HEK293T (cell line): ENCODE results near the gene GGCT.

Experiments
- CTCF ChIA-PET: fragments of 350-600 bp; formaldehyde crosslinking; extraction: SDS; loops from one replicate; lab custom pipeline; 2021; ENCODE audit warnings: antibody characterized with exemption, inconsistent platforms; lab: Yijun Ruan, JAX
- POLR2A ChIA-PET: fragments of 350-600 bp; formaldehyde crosslinking; extraction: SDS; loops from one replicate; lab custom pipeline; 2020; ENCODE audit warnings: antibody characterized with exemption, inconsistent platforms; lab: Yijun Ruan, JAX
- DNase-seq: peaks from one replicate; pipeline ENCODE4 v3.0.0; 2012; ENCODE audit warnings: mixed read lengths; ENCODE audit errors: extremely low spot score
- ARNT ChIP-seq: fragments of 450-650 bp; IDR thresholded peaks from 2 replicates; pipeline ENCODE4 v1.6.1; 2017; ENCODE audit warnings: mild to moderate bottlenecking
- BHLHE40 ChIP-seq: fragments of 450-650 bp; IDR thresholded peaks from 2 replicates; pipeline ENCODE4 v1.6.1; 2016; ENCODE audit warnings: mild to moderate bottlenecking, moderate library complexity, borderline replicate concordance
- CTBP1 ChIP-seq: fragments of 450-650 bp; IDR thresholded peaks from 2 replicates; pipeline ENCODE4 v1.6.1; 2016; ENCODE audit warnings: borderline replicate concordance
- ELF4 ChIP-seq: fragments of 450-650 bp; IDR thresholded peaks from 2 replicates; pipeline ENCODE4 v1.6.1; 2017; ENCODE audit warnings: antibody characterized with exemption
- FOXA1 ChIP-seq: fragments of 450-650 bp; IDR thresholded peaks from 2 replicates; pipeline ENCODE4 v1.6.1; 2016; ENCODE audit warnings: mild to moderate bottlenecking
- FOXK2 ChIP-seq: fragments of 450-650 bp; IDR thresholded peaks from 2 replicates; pipeline ENCODE4 v1.6.1; 2016; ENCODE audit warnings: mild to moderate bottlenecking
- FOXM1 ChIP-seq: fragments of 450-650 bp; IDR thresholded peaks from 2 replicates; pipeline ENCODE4 v1.6.1; 2017; ENCODE audit warnings: mild to moderate bottlenecking, borderline replicate concordance
- HDGF ChIP-seq: fragments of 450-650 bp; IDR thresholded peaks from 2 replicates; pipeline ENCODE4 v1.6.1; 2017; ENCODE audit warnings: antibody characterized with exemption, borderline replicate concordance
- L3MBTL2 ChIP-seq: fragments of 450-650 bp; conservative IDR thresholded peaks from 2 replicates; pipeline ENCODE4 v1.6.1; 2016; ENCODE audit warnings: mild to moderate bottlenecking
- LEF1 ChIP-seq: fragments of 450-650 bp; IDR thresholded peaks from 2 replicates; pipeline ENCODE4 v1.6.1; 2017; ENCODE audit warnings: mild to moderate bottlenecking, borderline replicate concordance
- NFRKB ChIP-seq: fragments of 450-650 bp; IDR thresholded peaks from 2 replicates; pipeline ENCODE4 v1.6.1; 2016; ENCODE audit warnings: mild to moderate bottlenecking, moderate library complexity
- PKNOX1 ChIP-seq: fragments of 450-650 bp; IDR thresholded peaks from 2 replicates; pipeline ENCODE4 v1.6.1; 2016
- SP1 ChIP-seq: fragments of 450-650 bp; IDR thresholded peaks from 2 replicates; pipeline ENCODE4 v1.6.1; 2017
- SUZ12 ChIP-seq: fragments of 450-650 bp; IDR thresholded peaks from 2 replicates; pipeline ENCODE4 v1.6.1; 2016; ENCODE audit warnings: mild to moderate bottlenecking
- TARDBP ChIP-seq: fragments of 450-650 bp; IDR thresholded peaks from 2 replicates; pipeline ENCODE4 v1.6.1; 2016
- ZNF384 ChIP-seq: fragments of 450-650 bp; IDR thresholded peaks from 2 replicates; pipeline ENCODE4 v1.6.1; 2016

The GGCT gene

GRCh38 chr7:30460246-30460633, 44.4 kb downstream of the GGCT start:
- CTCF ChIA-PET: no interaction called here

GRCh38 chr7:30459591-30460245, 44.9 kb downstream of the GGCT start:
- CTCF ChIA-PET: interaction anchor here (1.0 kb wide), 1 partner anchor 9 kb away, joined by 3 read pairs; no protein-coding TSS in a partner anchor
- POLR2A ChIA-PET: no interaction called here
- no peak for DNase-seq
- TF ChIP-seq FOXA1 (no peak), PKNOX1 (no peak), NFRKB (no peak), ZNF384 (no peak), BHLHE40 (no peak), FOXM1 (no peak), ARNT (no peak), CTBP1 (no peak), SP1 (no peak), L3MBTL2 (no peak)

More at GRCh38 chr7:30460246-30460633, 44.4 kb downstream of the GGCT start:
- TF ChIP-seq FOXM1: no peak
- no peak for DNase-seq
- POLR2A ChIA-PET: no interaction called here

GRCh38 chr7:30458311-30458710, 46.3 kb downstream of the GGCT start:
- DNase-seq: no peak
- TF ChIP-seq L3MBTL2 (no peak), FOXM1 (no peak), SP1 (no peak), TARDBP (no peak), FOXA1 (no peak), ELF4 (no peak), ARNT (no peak), PKNOX1 (no peak), NFRKB (no peak), FOXK2 (no peak), BHLHE40 (no peak), CTBP1 (no peak), HDGF (no peak), ZNF384 (no peak), LEF1 (no peak), SUZ12 (no peak)
- POLR2A ChIA-PET: no interaction called here
- CTCF ChIA-PET: no interaction called here

- TF ChIP-seq SP1 (no peak), SUZ12 (no peak), L3MBTL2 (no peak), FOXK2 (no peak), FOXA1 (no peak), HDGF (no peak), NFRKB (no peak), CTBP1 (no peak), ZNF384 (no peak), ELF4 (no peak), FOXM1 (no peak), ARNT (no peak), PKNOX1 (no peak), TARDBP (no peak), BHLHE40 (no peak), LEF1 (no peak)
- ChIA-PET CTCF (no interaction called here), POLR2A (no interaction called here)
- no peak for DNase-seq
These were observed 50.7 kb downstream of the GGCT start for GRCh38 chr7:30453921-30454320.

- TF ChIP-seq NFRKB (no peak), SP1 (no peak), LEF1 (no peak), FOXK2 (no peak), TARDBP (no peak), ZNF384 (no peak), FOXA1 (no peak), CTBP1 (no peak), L3MBTL2 (no peak), HDGF (no peak), ARNT (no peak), SUZ12 (no peak), PKNOX1 (no peak), FOXM1 (no peak), BHLHE40 (no peak), ELF4 (no peak)
- POLR2A ChIA-PET: no interaction called here
- CTCF ChIA-PET: no interaction called here
- DNase-seq: no peak
These were observed 51.6 kb downstream of the GGCT start for GRCh38 chr7:30453016-30453415.
